Type B pancreatic cell (in vitro differentiated cells): ENCODE results near the gene KCNK17. TPM values are rescaled to one million over a fixed set of nuclear protein-coding genes. Genes with fewer than 3 reads are reported as not detected.

Source experiments
- DNase-seq: peaks from one replicate; pipeline ENCODE4 v3.0.0; 2021; ENCODE audit warnings: mixed read lengths; ENCODE audit not compliant: unreplicated experiment; ENCODE audit errors: extremely low spot score
- H3K27ac Mint-ChIP-seq: 2 replicates; pipeline ENCODE4 v1.8.0; 2021; ENCODE audit warnings: mild to moderate bottlenecking, mixed read lengths
- H3K27me3 Mint-ChIP-seq: 2 replicates; pipeline ENCODE4 v1.8.0; 2021; ENCODE audit warnings: mixed read lengths
- H3K36me3 Mint-ChIP-seq: 2 replicates; pipeline ENCODE4 v1.8.0; 2021; ENCODE audit warnings: mixed read lengths
- H3K4me1 Mint-ChIP-seq: one replicate; pipeline ENCODE4 v1.8.0; 2021; ENCODE audit warnings: mixed read lengths; ENCODE audit not compliant: unreplicated experiment
- H3K4me3 Mint-ChIP-seq: 2 replicates; pipeline ENCODE4 v1.8.0; 2021; ENCODE audit warnings: mild to moderate bottlenecking, mixed read lengths
- H3K9me3 Mint-ChIP-seq: 2 replicates; pipeline ENCODE4 v1.8.0; 2021; ENCODE audit warnings: mixed read lengths
- CTCF ChIP-seq: fragments of 200-600 bp; sonication (generic); conservative IDR thresholded peaks from 2 replicates; pipeline ENCODE4 v1.5.0; 2021; ENCODE audit warnings: antibody characterized with exemption, mild to moderate bottlenecking
- total RNA-seq: library from RNA; stranded (reverse); gene quantifications from 2 replicates; pipeline ENCODE4 v1.2.1, GENCODE V29; 2021; ENCODE audit warnings: low replicate concordance

The KCNK17 gene
- total RNA-seq, 1 donor from 2014 or later, result 9.9 TPM

- Mint-ChIP-seq H3K27me3 (peaks cover 13% of the 10 kb centered on the region), H3K4me3 (no peak overlapping the region), H3K4me1 (peaks cover 21% of the 10 kb centered on the region), H3K36me3 (no peaks in the 10 kb centered on the region), H3K27ac (no peak overlapping the region), H3K9me3 (no peaks in the 10 kb centered on the region)
- no peak for DNase-seq
- TF ChIP-seq CTCF, result no peak
These were observed 27.1 kb upstream of the KCNK17 start for GRCh38 chr6:39341352-39341751.

- H3K4me3 Mint-ChIP-seq, result no peak overlapping the region
- DNase-seq, result no peak
- no peak for TF ChIP-seq CTCF
- no peaks in the 10 kb centered on the region for H3K9me3 Mint-ChIP-seq
- H3K27me3 Mint-ChIP-seq, result peaks cover 13% of the 10 kb centered on the region
- no peak overlapping the region for H3K27ac Mint-ChIP-seq
- H3K4me1 Mint-ChIP-seq, result peaks cover 27% of the 10 kb centered on the region
- H3K36me3 Mint-ChIP-seq, result no peaks in the 10 kb centered on the region
These were observed 25.8 kb upstream of the KCNK17 start for GRCh38 chr6:39339868-39340550.

GRCh38 chr6:39339096-39339867 lies 25.1 kb upstream of the KCNK17 start:
- no peak for TF ChIP-seq CTCF
- Mint-ChIP-seq H3K27me3 (peaks cover 16% of the 10 kb centered on the region), H3K4me1 (peaks cover 21% of the 10 kb centered on the region), H3K4me3 (no peak overlapping the region), H3K9me3 (no peaks in the 10 kb centered on the region), H3K36me3 (no peaks in the 10 kb centered on the region), H3K27ac (no peak overlapping the region)
- no peak for DNase-seq

- Mint-ChIP-seq H3K9me3 (no peaks in the 10 kb centered on the region), H3K4me1 (peaks cover 21% of the 10 kb centered on the region), H3K4me3 (no peak overlapping the region), H3K27ac (no peak overlapping the region), H3K36me3 (no peaks in the 10 kb centered on the region), H3K27me3 (peaks cover 16% of the 10 kb centered on the region)
- TF ChIP-seq CTCF, result no peak
- DNase-seq, result no peak
These were observed 24.2 kb upstream of the KCNK17 start for GRCh38 chr6:39338397-39338796.

- H3K36me3 Mint-ChIP-seq, result no peaks in the 10 kb centered on the region
- H3K9me3 Mint-ChIP-seq, result no peaks in the 10 kb centered on the region
- H3K4me3 Mint-ChIP-seq, result no peak overlapping the region
- DNase-seq, result no peak
- no peak overlapping the region for H3K27ac Mint-ChIP-seq
- no peak for TF ChIP-seq CTCF
- peaks cover 21% of the 10 kb centered on the region for H3K27me3 Mint-ChIP-seq
- H3K4me1 Mint-ChIP-seq, result peaks cover 21% of the 10 kb centered on the region
These were observed 21.7 kb upstream of the KCNK17 start for GRCh38 chr6:39335780-39336545.
